ENCODE measurements around the gene MPPE1. TPM values are rescaled to one million over a fixed set of nuclear protein-coding genes. Genes with fewer than 3 reads are reported as not detected.

MPPE1 gene
- total and polyA plus RNA-seq, 9 of the 15 experiments (the other 6 are each of a cell fraction or from before 2014, with no cell fraction given), result 10.7 to 19.5 (median 13.3) TPM

- TF ChIP-seq, protein P1, sequence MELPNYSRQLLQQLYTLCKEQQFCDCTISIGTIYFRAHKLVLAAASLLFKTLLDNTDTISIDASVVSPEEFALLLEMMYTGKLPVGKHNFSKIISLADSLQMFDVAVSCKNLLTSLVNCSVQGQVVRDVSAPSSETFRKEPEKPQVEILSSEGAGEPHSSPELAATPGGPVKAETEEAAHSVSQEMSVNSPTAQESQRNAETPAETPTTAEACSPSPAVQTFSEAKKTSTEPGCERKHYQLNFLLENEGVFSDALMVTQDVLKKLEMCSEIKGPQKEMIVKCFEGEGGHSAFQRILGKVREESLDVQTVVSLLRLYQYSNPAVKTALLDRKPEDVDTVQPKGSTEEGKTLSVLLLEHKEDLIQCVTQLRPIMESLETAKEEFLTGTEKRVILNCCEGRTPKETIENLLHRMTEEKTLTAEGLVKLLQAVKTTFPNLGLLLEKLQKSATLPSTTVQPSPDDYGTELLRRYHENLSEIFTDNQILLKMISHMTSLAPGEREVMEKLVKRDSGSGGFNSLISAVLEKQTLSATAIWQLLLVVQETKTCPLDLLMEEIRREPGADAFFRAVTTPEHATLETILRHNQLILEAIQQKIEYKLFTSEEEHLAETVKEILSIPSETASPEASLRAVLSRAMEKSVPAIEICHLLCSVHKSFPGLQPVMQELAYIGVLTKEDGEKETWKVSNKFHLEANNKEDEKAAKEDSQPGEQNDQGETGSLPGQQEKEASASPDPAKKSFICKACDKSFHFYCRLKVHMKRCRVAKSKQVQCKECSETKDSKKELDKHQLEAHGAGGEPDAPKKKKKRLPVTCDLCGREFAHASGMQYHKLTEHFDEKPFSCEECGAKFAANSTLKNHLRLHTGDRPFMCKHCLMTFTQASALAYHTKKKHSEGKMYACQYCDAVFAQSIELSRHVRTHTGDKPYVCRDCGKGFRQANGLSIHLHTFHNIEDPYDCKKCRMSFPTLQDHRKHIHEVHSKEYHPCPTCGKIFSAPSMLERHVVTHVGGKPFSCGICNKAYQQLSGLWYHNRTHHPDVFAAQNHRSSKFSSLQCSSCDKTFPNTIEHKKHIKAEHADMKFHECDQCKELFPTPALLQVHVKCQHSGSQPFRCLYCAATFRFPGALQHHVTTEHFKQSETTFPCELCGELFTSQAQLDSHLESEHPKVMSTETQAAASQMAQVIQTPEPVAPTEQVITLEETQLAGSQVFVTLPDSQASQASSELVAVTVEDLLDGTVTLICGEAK (IDR thresholded peaks at IDR 0.05), result no peak
- TF ChIP-seq, protein P1 (CRISPR knock-in tag; IDR thresholded peaks at IDR 0.05), result no peak
- TF ChIP-seq CBX1 (IDR thresholded peaks at IDR 0.05; ENCODE audit: low read depth) (no peak), FOXJ2 (tag; IDR thresholded peaks at IDR 0.05) (no peak), CTCF (IDR thresholded peaks at IDR 0.05 in 2 of 3, conservative IDR thresholded peaks at IDR 0.05 in 1 of 3; ENCODE audit: insufficient read depth in 2 of 3, low read depth in 1 of 3, low read length in 3 of 3) (peak; percentile 77 to 89 (median 80)), ARID2 (IDR thresholded peaks at IDR 0.05) (peak; percentile 85), L3MBTL2 (IDR thresholded peaks at IDR 0.05) (no peak)
Measured at GRCh38 chr18:11937874-11938478, 29.9 kb upstream of the MPPE1 start (continued).
